NCI-H2029 (cell line): ENCODE measurements around the gene RBM19.
A peak's percentile ranks its signal among the peaks of the same experiment; 100 is the strongest.

Source experiments
- DNase-seq: peaks from one replicate; lab custom pipeline; 2025; lab: John Stamatoyannopoulos, UW

The RBM19 gene

GRCh38 chr12:113958108-113958507, 8.0 kb downstream of the RBM19 start:
- DNase-seq = no peak

- no peak for DNase-seq
These were observed 8.5 kb downstream of the RBM19 start for GRCh38 chr12:113957627-113958026.

GRCh38 chr12:113955109-113955970, 10.8 kb downstream of the RBM19 start:
- peak; percentile 2 for DNase-seq

GRCh38 chr12:113954547-113954946, 11.6 kb downstream of the RBM19 start:
- DNase-seq = no peak

- DNase-seq = no peak
These were observed 15.3 kb downstream of the RBM19 start for GRCh38 chr12:113950873-113951272.

GRCh38 chr12:113949321-113950305, 16.5 kb downstream of the RBM19 start:
- no peak for DNase-seq

GRCh38 chr12:113948151-113948914, 17.8 kb downstream of the RBM19 start:
- no peak for DNase-seq

- DNase-seq = no peak
These were observed 19.9 kb downstream of the RBM19 start for GRCh38 chr12:113946175-113946574.

- no peak for DNase-seq
These were observed 20.7 kb downstream of the RBM19 start for GRCh38 chr12:113945174-113946173.

GRCh38 chr12:113942209-113942608, 23.9 kb downstream of the RBM19 start:
- DNase-seq = no peak

GRCh38 chr12:113941208-113941486, 25.0 kb downstream of the RBM19 start:
- no peak for DNase-seq

- DNase-seq = no peak
These were observed 25.5 kb downstream of the RBM19 start for GRCh38 chr12:113940357-113941207.

- no peak for DNase-seq
These were observed 26.3 kb downstream of the RBM19 start for GRCh38 chr12:113939867-113940266.

- no peak for DNase-seq
These were observed 27.7 kb downstream of the RBM19 start for GRCh38 chr12:113938471-113938870.

- no peak for DNase-seq
These were observed 29.7 kb downstream of the RBM19 start for GRCh38 chr12:113936460-113936859.

- no peak for DNase-seq
These were observed 30.7 kb downstream of the RBM19 start for GRCh38 chr12:113935459-113935858.

GRCh38 chr12:113934946-113935345, 31.2 kb downstream of the RBM19 start:
- no peak for DNase-seq

GRCh38 chr12:113934060-113934814, 31.9 kb downstream of the RBM19 start:
- DNase-seq = no peak

GRCh38 chr12:113933201-113933786, 32.8 kb downstream of the RBM19 start:
- no peak for DNase-seq
